GM12878 (cell line): Measurements from ENCODE around the gene CDH4.

Experiments used
- POLR2A ChIP-seq: IDR thresholded peaks from 2 replicates; pipeline ENCODE4 v1.6.1; 2011; ENCODE audit warnings: low read depth, mild to moderate bottlenecking, low read length
- TF ChIP-seq, protein P1 (sequence below), 3 experiments: IDR thresholded peaks in 2 of 3; conservative IDR thresholded peaks in 1 of 3; 2 replicates each; pipeline ENCODE4 v1.5.1; 2011; ENCODE audit warnings: low read depth in 3 of 3, low read length in 3 of 3, mild to moderate bottlenecking in 3 of 3, control low read depth in 2 of 3, moderate library complexity in 2 of 3, inconsistent platforms in 1 of 3, mixed read lengths in 1 of 3; ENCODE audit not compliant: control insufficient read depth in 2 of 3, insufficient read depth in 1 of 3; ENCODE audit errors: extremely low read depth in 1 of 3
- TF ChIP-seq, protein P2 (sequence below): IDR thresholded peaks from 2 replicates; pipeline ENCODE4 v1.6.1; 2011; ENCODE audit warnings: low read depth, low read length, improper control_type of control experiment, borderline replicate concordance

DNA sequence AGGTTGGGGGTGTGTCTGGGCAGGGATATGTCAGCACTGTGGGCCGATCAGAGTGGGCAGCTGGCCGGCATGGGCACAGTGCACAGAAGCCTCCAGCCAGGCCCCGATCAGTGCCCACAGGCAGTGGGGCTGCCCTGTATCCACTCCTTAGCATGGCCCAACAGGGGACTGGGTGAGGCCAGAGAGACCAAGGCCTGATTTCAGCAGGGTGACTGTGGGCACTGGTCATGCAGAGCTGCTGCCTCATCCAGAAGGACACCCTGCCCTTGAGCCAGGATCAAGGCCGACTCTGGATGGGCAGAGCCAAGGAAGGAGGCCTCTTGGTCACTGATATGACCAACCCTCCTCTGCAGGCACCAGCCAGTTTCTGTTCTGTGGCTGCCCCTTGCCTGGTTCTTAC is 159.7 kb downstream of the CDH4 start:
- TF ChIP-seq POLR2A, result no peak
- TF ChIP-seq, protein P1, sequence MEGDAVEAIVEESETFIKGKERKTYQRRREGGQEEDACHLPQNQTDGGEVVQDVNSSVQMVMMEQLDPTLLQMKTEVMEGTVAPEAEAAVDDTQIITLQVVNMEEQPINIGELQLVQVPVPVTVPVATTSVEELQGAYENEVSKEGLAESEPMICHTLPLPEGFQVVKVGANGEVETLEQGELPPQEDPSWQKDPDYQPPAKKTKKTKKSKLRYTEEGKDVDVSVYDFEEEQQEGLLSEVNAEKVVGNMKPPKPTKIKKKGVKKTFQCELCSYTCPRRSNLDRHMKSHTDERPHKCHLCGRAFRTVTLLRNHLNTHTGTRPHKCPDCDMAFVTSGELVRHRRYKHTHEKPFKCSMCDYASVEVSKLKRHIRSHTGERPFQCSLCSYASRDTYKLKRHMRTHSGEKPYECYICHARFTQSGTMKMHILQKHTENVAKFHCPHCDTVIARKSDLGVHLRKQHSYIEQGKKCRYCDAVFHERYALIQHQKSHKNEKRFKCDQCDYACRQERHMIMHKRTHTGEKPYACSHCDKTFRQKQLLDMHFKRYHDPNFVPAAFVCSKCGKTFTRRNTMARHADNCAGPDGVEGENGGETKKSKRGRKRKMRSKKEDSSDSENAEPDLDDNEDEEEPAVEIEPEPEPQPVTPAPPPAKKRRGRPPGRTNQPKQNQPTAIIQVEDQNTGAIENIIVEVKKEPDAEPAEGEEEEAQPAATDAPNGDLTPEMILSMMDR (IDR thresholded peaks at IDR 0.05 in 2 of 3, conservative IDR thresholded peaks at IDR 0.05 in 1 of 3; ENCODE audit: control insufficient read depth in 2 of 3, extremely low read depth in 1 of 3, insufficient read depth in 1 of 3, low read depth in 3 of 3, low read length in 3 of 3), result no peak
- TF ChIP-seq, protein P2, sequence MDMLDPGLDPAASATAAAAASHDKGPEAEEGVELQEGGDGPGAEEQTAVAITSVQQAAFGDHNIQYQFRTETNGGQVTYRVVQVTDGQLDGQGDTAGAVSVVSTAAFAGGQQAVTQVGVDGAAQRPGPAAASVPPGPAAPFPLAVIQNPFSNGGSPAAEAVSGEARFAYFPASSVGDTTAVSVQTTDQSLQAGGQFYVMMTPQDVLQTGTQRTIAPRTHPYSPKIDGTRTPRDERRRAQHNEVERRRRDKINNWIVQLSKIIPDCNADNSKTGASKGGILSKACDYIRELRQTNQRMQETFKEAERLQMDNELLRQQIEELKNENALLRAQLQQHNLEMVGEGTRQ, result no peak
